Mesothelial cell of epicardium (in vitro differentiated cells): Measurements from ENCODE around the gene TRPV4. TPM values are rescaled to one million over a fixed set of nuclear protein-coding genes. Genes with fewer than 3 reads are reported as not detected.

Experiments used
- DNase-seq, 2 experiments: peaks; one replicate each; pipeline ENCODE4 v3.0.0; 2021; ENCODE audit warnings: low spot score in 2 of 2; ENCODE audit not compliant: unreplicated experiment in 2 of 2
- H3K27ac Mint-ChIP-seq: 2 replicates; pipeline ENCODE4 v1.8.0; 2021; ENCODE audit warnings: mixed read lengths
- H3K27me3 Mint-ChIP-seq: 2 replicates; pipeline ENCODE4 v1.8.0; 2021; ENCODE audit warnings: low read depth, mixed read lengths
- H3K36me3 Mint-ChIP-seq: 2 replicates; pipeline ENCODE4 v1.8.0; 2021; ENCODE audit warnings: mixed read lengths
- H3K4me1 Mint-ChIP-seq: 2 replicates; pipeline ENCODE4 v1.8.0; 2021; ENCODE audit warnings: mixed read lengths
- H3K4me3 Mint-ChIP-seq: 2 replicates; pipeline ENCODE4 v1.8.0; 2021; ENCODE audit warnings: mild to moderate bottlenecking, moderate library complexity, mixed read lengths
- H3K9me3 Mint-ChIP-seq: 2 replicates; pipeline ENCODE4 v1.8.0; 2021; ENCODE audit warnings: mixed read lengths
- total RNA-seq: library from RNA; stranded (reverse); gene quantifications from 3 replicates; pipeline ENCODE4 v1.2.1, GENCODE V29; 2021
- TF ChIP-seq, protein P1 (sequence below): fragments of 200-600 bp; sonication (generic); IDR thresholded peaks from one replicate; pipeline ENCODE4 v1.5.0; 2021; ENCODE audit warnings: antibody characterized with exemption; ENCODE audit not compliant: unreplicated experiment

Gene TRPV4
- total RNA-seq, 1 donor from 2014 or later: 4.1 TPM

DNA sequence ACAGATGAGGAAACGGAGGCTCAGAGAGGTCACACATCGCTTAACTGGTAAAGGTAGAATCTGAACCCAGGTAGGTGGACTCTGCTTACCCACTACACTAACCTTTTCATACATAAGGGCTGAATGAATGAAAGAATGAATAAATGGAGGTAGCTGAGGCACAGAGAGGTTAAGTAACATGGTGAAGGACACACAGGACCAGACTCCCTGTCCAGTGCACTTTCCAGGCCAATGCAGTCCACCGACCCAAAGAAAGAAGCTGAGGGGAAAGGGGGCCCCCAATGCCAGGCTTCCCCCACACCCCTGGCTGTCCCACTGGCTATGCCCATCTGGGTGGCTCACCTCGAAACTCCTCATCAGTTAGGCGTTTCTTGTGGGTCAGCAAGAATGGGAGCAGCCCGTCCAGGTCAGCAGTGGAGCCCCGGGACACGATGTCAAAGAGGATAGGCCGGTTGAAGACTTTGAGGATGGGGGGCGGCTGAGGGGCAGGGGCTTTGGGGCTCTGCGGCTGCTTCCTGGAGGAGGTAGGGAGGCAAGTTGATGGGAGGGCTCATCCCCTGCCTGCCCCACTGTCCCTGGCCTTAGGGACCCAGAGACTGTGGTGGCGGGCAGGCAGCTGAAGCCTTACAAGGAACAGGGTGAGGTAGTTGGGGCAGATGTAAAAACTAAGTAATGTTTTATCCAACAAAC, 25.1 kb downstream of the TRPV4 start:
- no peaks in the 10 kb centered on the region for H3K27me3 Mint-ChIP-seq
- no peaks in the 10 kb centered on the region for H3K4me1 Mint-ChIP-seq
- H3K4me3 Mint-ChIP-seq: no peak overlapping the region
- TF ChIP-seq, protein P1, sequence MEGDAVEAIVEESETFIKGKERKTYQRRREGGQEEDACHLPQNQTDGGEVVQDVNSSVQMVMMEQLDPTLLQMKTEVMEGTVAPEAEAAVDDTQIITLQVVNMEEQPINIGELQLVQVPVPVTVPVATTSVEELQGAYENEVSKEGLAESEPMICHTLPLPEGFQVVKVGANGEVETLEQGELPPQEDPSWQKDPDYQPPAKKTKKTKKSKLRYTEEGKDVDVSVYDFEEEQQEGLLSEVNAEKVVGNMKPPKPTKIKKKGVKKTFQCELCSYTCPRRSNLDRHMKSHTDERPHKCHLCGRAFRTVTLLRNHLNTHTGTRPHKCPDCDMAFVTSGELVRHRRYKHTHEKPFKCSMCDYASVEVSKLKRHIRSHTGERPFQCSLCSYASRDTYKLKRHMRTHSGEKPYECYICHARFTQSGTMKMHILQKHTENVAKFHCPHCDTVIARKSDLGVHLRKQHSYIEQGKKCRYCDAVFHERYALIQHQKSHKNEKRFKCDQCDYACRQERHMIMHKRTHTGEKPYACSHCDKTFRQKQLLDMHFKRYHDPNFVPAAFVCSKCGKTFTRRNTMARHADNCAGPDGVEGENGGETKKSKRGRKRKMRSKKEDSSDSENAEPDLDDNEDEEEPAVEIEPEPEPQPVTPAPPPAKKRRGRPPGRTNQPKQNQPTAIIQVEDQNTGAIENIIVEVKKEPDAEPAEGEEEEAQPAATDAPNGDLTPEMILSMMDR: no peak
- H3K36me3 Mint-ChIP-seq: no peaks in the 10 kb centered on the region
- no peak overlapping the region for H3K27ac Mint-ChIP-seq
- DNase-seq: no peak
- no peaks in the 10 kb centered on the region for H3K9me3 Mint-ChIP-seq

DNA sequence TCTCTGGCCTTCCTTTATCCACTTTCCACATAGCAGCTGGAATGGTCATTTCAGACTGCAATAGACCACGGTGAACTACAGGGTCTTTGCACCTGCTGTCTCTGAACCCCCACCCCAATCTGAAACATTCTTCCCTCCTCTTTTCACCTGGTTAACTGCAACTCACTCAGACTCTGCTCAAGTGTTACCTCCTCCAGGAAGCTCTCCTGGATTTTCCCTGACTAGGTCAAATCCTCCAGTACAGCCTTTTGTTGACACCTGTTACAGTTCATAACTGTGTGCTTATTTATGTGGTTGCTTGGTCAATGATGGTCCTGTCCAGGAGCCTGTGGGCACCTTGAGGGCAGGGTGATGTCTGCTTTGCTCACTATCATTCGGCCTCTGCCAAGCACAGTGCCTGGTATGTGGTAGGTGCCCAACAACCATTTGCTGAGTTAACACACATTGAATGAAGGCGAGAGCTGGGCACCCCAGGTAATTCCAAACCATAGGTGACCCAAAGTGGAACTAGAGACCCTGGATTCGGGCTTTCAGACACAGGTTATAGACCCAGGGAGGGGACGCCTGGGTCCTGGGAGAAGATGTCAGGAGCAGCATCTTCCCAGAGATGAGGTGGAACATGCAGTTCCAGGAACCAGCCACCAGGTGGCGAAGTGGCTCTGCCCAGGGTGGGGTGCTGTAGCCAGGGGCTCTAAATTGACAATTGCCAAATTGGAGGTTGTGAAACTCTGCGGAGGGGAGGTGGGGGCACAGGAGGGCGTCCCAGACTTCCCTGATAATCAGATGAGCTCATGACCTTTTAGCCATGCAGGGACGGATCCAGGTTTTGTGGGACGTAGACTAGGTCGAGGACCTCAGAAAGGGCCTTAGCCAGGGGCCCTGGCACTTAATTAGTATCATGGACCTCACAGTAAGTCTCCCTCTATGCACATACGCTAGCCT, 28.1 kb downstream of the TRPV4 start:
- Mint-ChIP-seq H3K27me3 (no peaks in the 10 kb centered on the region), H3K27ac (no peak overlapping the region), H3K9me3 (no peaks in the 10 kb centered on the region), H3K4me1 (no peaks in the 10 kb centered on the region), H3K36me3 (no peaks in the 10 kb centered on the region), H3K4me3 (no peak overlapping the region)
- DNase-seq: peak in 1 of 2 experiments; percentile 80
- TF ChIP-seq, protein P1: peak; percentile 99

DNA sequence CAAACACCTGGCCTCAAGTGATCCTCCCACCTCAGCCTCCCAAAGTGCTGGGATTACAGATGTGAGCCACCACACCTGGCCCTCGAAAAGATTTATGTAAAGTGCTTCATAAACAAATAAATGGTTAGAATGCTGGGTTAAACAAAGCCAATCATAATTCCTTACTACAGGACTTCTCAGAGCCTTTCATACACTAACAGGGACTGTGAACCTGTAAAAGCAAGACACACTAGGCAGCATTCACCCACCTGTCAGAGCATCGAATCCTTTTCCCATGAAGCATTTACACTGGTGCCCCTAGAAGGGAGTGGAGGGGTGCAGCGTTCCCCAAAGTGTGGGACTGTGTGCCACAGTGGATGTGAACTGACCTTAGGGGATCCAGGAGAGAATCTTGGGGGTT, 29.5 kb downstream of the TRPV4 start:
- TF ChIP-seq, protein P1: no peak
- Mint-ChIP-seq H3K4me3 (no peak overlapping the region), H3K36me3 (no peaks in the 10 kb centered on the region), H3K9me3 (no peaks in the 10 kb centered on the region), H3K27me3 (no peaks in the 10 kb centered on the region), H3K27ac (no peak overlapping the region), H3K4me1 (no peaks in the 10 kb centered on the region)
- DNase-seq: no peak

DNA sequence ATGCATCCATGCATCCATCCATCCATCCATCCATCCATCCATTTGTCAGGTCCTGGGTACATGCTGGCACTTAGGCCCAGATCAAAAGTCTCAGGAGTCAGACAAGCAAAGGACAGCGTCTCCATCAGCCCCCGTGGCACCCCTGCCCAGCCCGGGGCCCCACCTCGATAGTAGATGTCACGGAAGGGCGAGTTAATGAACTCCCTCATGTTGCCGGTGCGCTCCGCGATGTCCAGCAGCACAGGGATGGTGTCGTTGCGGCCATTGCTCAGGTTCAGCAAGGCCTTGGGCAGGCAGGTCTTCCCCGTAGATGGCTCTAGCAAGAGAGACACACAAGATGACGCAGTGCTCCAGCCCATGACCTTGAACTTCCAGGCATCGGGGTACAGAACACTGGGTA, 30.4 kb downstream of the TRPV4 start:
- no peak for DNase-seq
- H3K27me3 Mint-ChIP-seq: no peaks in the 10 kb centered on the region
- H3K36me3 Mint-ChIP-seq: no peaks in the 10 kb centered on the region
- no peaks in the 10 kb centered on the region for H3K9me3 Mint-ChIP-seq
- H3K4me1 Mint-ChIP-seq: no peaks in the 10 kb centered on the region
- TF ChIP-seq, protein P1: no peak
- H3K4me3 Mint-ChIP-seq: no peak overlapping the region
- H3K27ac Mint-ChIP-seq: no peak overlapping the region

DNA sequence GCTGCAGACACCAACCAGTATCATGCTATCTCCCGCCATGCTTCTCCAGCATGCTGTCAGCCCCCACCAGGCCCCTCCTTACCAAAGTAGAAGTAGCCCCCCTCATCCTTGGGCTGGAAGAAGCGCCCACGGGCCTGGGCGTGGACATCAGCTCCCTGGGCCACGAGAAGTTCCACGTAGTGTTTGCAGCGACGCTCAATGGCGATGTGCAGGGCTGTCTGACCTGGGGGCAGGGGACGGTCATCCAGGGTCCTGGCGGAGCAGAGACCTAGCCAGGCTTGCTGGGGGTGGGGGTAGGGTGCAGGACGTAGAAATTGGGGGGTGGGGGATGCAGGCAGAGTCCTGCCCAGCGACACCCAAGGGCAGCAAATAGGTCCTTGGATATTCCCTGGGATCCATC, 32.7 kb downstream of the TRPV4 start:
- Mint-ChIP-seq H3K9me3 (no peaks in the 10 kb centered on the region), H3K36me3 (no peaks in the 10 kb centered on the region), H3K27ac (no peak overlapping the region), H3K4me3 (no peak overlapping the region), H3K4me1 (peaks cover 4% of the 10 kb centered on the region), H3K27me3 (no peaks in the 10 kb centered on the region)
- TF ChIP-seq, protein P1: no peak
- DNase-seq: no peak
